GM19397 (cell line): ENCODE data around the gene UGT1A7.

Experiments
- ATAC-seq: cut with Tn5 transposase; IDR thresholded peaks from one replicate; pipeline ENCODE4 v1.9.1; 2021; ENCODE audit warnings: mild to moderate bottlenecking, moderate library complexity; ENCODE audit not compliant: unreplicated experiment

UGT1A7 gene

GRCh38 chr2:233814056-233814835 lies 132.5 kb downstream of the UGT1A7 start:
- ATAC-seq: no peak

GRCh38 chr2:233815861-233816260 lies 134.2 kb downstream of the UGT1A7 start:
- no peak for ATAC-seq

- no peak for ATAC-seq
Measured at GRCh38 chr2:233816334-233816733, 134.6 kb downstream of the UGT1A7 start.

- no peak for ATAC-seq
Measured at GRCh38 chr2:233816771-233817170, 135.1 kb downstream of the UGT1A7 start.

- ATAC-seq: no peak
Measured at GRCh38 chr2:233817361-233817911, 135.7 kb downstream of the UGT1A7 start.

- no peak for ATAC-seq
Measured at GRCh38 chr2:233817995-233818638, 136.4 kb downstream of the UGT1A7 start.

GRCh38 chr2:233818639-233819621 lies 137.2 kb downstream of the UGT1A7 start:
- no peak for ATAC-seq

- no peak for ATAC-seq
Measured at GRCh38 chr2:233819884-233820773, 138.4 kb downstream of the UGT1A7 start.

- ATAC-seq: no peak
Measured at GRCh38 chr2:233820774-233821105, 139.0 kb downstream of the UGT1A7 start.

GRCh38 chr2:233821196-233821595 lies 139.5 kb downstream of the UGT1A7 start:
- ATAC-seq: no peak

- no peak for ATAC-seq
Measured at GRCh38 chr2:233821709-233822100, 140.0 kb downstream of the UGT1A7 start.

- ATAC-seq: no peak
Measured at GRCh38 chr2:233822101-233822771, 140.5 kb downstream of the UGT1A7 start.
